SK-N-MC (cell line): ENCODE results near the gene GOSR2.

Experiments
- EZH2 ChIP-seq: fragments of 200-600 bp; sonication (generic); IDR thresholded peaks from one replicate; pipeline ENCODE4 v1.6.1; 2017; ENCODE audit warnings: antibody characterized with exemption
- POLR2AphosphoS5 ChIP-seq: IDR thresholded peaks from 2 replicates; pipeline ENCODE4 v1.6.1; 2012; ENCODE audit warnings: mild to moderate bottlenecking, low read depth, low read length, borderline replicate concordance

- no peak for TF ChIP-seq EZH2
- no peak for TF ChIP-seq POLR2AphosphoS5
These were observed 68.7 kb downstream of the GOSR2 start for GRCh38 chr17:46991617-46992016.
